Subcutaneous adipose tissue (tissue), 4 donors: ENCODE measurements around the gene ACTR2. TPM values are rescaled to one million over a fixed set of nuclear protein-coding genes. Genes with fewer than 3 reads are reported as not detected.

Source experiments
- CTCF ChIP-seq: fragments of 450-650 bp; IDR thresholded peaks from one replicate; pipeline ENCODE4 v1.5.1; 2016; ENCODE audit warnings: low read depth, mild to moderate bottlenecking, control low read depth, antibody characterized with exemption, moderate library complexity
- total RNA-seq, 4 donors: library from RNA; depleted of rRNA; stranded (reverse); fragments of >200 nt; gene quantifications; one replicate each; pipeline ENCODE4 v1.1.0, GENCODE V29; 2016

ACTR2 gene
- total RNA-seq, 4 donors from 2014 or later: 92.3 to 162 (median 132) TPM

GRCh38 chr2:65305934-65306333, 78.3 kb downstream of the ACTR2 start:
- TF ChIP-seq CTCF: no peak

- no peak for TF ChIP-seq CTCF
Observed at GRCh38 chr2:65309699-65310098, 82.1 kb downstream of the ACTR2 start.

- TF ChIP-seq CTCF: no peak
Observed at GRCh38 chr2:65311049-65311448, 83.4 kb downstream of the ACTR2 start.

GRCh38 chr2:65311596-65311995, 84.0 kb downstream of the ACTR2 start:
- TF ChIP-seq CTCF: no peak

GRCh38 chr2:65313126-65313953, 85.7 kb downstream of the ACTR2 start:
- no peak for TF ChIP-seq CTCF

- TF ChIP-seq CTCF: no peak
Observed at GRCh38 chr2:65313954-65314256, 86.3 kb downstream of the ACTR2 start.

- TF ChIP-seq CTCF: no peak
Observed at GRCh38 chr2:65314801-65315441, 87.3 kb downstream of the ACTR2 start.
